ENCODE data around the gene APOLD1.

APOLD1 gene

GRCh38 chr12:12804432-12804886 is 19.0 kb downstream of the APOLD1 start:
- no peak for TF ChIP-seq CTCF (IDR thresholded peaks at IDR 0.05)

- TF ChIP-seq CTCF (IDR thresholded peaks at IDR 0.05), result no peak
Observed at GRCh38 chr12:12806784-12807516, 21.5 kb downstream of the APOLD1 start.

- TF ChIP-seq CTCF (IDR thresholded peaks at IDR 0.05), result no peak
Observed at GRCh38 chr12:12807970-12808702, 22.7 kb downstream of the APOLD1 start.

- no peak for TF ChIP-seq CTCF (IDR thresholded peaks at IDR 0.05)
Observed at GRCh38 chr12:12810553-12811021, 25.1 kb downstream of the APOLD1 start.

GRCh38 chr12:12811343-12811742 is 25.9 kb downstream of the APOLD1 start:
- TF ChIP-seq CTCF (IDR thresholded peaks at IDR 0.05), result no peak

GRCh38 chr12:12812174-12812573 is 26.7 kb downstream of the APOLD1 start:
- no peak for TF ChIP-seq CTCF (IDR thresholded peaks at IDR 0.05)

GRCh38 chr12:12812618-12813119 is 27.2 kb downstream of the APOLD1 start:
- TF ChIP-seq CTCF (IDR thresholded peaks at IDR 0.05), result no peak
